ENCODE results near the gene ZNF165.
"Not testable (repeated sequence)": the region's sequence is repeated elsewhere in the genome, so short reads cannot be mapped to it uniquely, and the experiment has no call there.

The ZNF165 gene

DNA sequence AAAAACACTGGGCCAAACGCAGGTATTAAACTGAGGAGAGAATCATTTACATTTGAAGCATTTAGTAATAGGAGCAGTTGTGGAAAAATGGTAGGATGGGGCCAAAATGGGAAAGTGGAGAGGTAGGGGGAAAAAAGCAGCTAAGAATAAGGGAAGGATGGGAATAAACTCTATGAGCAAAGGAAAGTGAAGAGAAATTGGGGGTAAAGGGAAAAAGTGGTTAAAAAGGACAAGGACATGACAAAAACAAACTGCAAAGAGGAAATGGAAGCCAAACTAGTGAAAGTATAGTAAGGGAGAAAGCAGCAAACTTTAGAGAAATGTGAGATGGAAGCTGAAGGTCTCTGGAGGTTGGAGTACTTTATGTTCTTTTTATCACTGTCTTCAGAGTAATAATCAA, 37.8 kb downstream of the ZNF165 start:
- no peak for TF ChIP-seq CTCF (conservative IDR thresholded peaks at IDR 0.05; ENCODE audit: low read depth, low read length)
- H3K4me3 ChIP-seq (ENCODE audit: low read depth, low read length), result no peak overlapping the region
- DNase-seq (ENCODE audit: low read depth), result no peak

GRCh38 chr6:28121876-28122275, 41.5 kb downstream of the ZNF165 start:
- no peak overlapping the region for H3K4me3 ChIP-seq (ENCODE audit: low read depth, low read length)
- DNase-seq (ENCODE audit: low read depth), result no peak
- TF ChIP-seq CTCF (conservative IDR thresholded peaks at IDR 0.05; ENCODE audit: low read depth, low read length), result no peak

- DNase-seq (ENCODE audit: low read depth); H3K4me3 ChIP-seq (ENCODE audit: low read depth, low read length): not testable (repeated sequence)
Observed at GRCh38 chr6:28122283-28122682, 41.9 kb downstream of the ZNF165 start.

DNA sequence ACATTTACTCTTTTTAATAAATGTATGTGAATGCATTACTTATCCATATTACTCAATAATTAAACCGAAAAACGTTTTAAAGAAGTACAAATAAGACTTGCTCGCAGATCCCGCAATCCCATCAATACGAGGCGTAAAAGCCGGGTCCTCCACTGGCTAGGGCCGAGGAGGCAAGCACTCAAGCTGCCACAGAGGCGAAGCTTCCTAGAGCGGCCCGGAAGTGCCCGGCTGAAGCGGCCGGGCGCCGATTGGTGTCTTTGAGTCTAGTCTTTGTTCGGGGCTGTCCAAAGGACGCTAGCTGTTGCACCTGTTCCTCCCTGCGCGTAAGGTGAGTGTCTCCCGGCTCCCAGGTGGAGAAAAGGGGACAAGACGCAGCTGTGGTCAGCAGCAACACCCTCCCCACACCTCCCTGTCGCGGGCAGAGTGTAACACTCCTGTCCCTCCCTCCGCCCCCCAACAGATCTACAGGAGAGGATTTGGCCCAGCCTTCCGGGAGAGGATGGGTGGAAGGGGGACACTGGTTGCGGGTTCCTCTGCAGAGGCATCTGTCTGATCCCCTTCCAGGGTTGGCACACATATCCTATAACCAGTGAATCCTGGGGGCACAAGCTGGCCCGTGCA, 44.1 kb downstream of the ZNF165 start, which contains the start of gene ZSCAN16:
Gene ZSCAN16 (plus strand): TSS at position 260 of the 621 bp plus-strand sequence. CDS start 835 bp downstream, outside the sequence.
- DNase-seq (ENCODE audit: low read depth), result peak; percentile 86
- TF ChIP-seq CTCF (conservative IDR thresholded peaks at IDR 0.05; ENCODE audit: low read depth, low read length), result no peak
- H3K4me3 ChIP-seq (ENCODE audit: low read depth, low read length), result peak within 1 kb of the TSS; percentile 82

DNA sequence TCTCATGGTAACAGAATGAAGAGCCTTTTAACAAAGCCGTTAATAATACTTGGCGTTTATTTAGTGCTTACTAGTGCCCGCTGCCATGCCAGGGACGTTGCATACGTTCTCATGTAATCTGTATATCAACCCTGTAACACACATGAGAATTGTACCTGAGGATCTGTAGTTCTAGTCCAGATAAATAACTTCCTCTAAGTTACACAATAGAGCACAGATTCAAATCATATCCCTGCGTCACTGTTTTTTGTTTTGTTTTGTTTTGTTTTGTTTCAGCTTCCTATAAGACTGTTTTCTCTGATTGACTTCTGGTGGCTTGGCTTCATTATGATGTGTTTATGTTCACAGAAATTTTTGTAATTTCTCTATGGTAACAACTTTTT, 44.6 kb downstream of the ZNF165 start:
- peak overlapping the region; percentile 82 for H3K4me3 ChIP-seq (ENCODE audit: low read depth, low read length)
- no peak for TF ChIP-seq CTCF (conservative IDR thresholded peaks at IDR 0.05; ENCODE audit: low read depth, low read length)
- DNase-seq (ENCODE audit: low read depth), result no peak

DNA sequence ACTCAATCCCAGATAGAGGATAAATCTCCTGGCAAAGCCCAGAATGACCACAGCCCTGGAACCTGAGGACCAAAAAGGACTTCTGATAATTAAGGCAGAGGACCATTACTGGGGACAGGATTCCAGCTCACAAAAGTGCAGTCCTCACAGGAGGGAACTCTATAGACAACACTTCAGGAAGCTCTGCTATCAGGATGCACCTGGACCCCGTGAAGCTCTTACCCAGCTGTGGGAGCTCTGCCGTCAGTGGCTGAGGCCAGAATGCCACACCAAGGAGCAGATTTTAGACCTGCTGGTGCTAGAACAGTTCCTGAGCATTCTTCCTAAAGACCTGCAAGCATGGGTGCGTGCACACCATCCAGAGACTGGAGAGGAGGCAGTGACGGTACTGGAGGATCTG, 45.0 kb downstream of the ZNF165 start:
- no peak for DNase-seq (ENCODE audit: low read depth)
- TF ChIP-seq CTCF (conservative IDR thresholded peaks at IDR 0.05; ENCODE audit: low read depth, low read length), result no peak
- no peak overlapping the region for H3K4me3 ChIP-seq (ENCODE audit: low read depth, low read length)

DNA sequence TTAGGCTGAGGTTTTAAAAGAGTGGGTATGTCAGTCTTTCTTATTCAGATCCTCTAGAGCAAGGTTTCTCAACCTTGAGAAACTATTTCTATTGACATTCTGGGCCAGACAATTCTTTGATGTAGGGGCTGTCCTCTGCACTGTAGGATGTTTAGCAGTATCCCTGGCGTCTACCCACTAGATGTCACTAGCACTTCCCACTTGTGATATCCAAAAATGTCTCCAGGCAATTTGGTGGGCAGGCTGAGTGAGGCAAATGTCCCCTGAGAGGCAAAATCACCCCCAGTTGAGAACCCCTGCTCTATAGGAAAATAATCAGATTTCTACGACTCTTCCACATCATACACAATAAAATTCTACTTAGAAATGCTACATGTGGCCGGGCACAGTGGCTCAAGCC, 53.6 kb downstream of the ZNF165 start:
- no peak overlapping the region for H3K4me3 ChIP-seq (ENCODE audit: low read depth, low read length)
- peak; percentile 65 for TF ChIP-seq CTCF (conservative IDR thresholded peaks at IDR 0.05; ENCODE audit: low read depth, low read length)
- DNase-seq (ENCODE audit: low read depth), result peak; percentile 70
